ENCODE results near the gene BARD1.

GRCh38 chr2:214809751-214810564 is 475 bp upstream of the BARD1 start:
- TF ChIP-seq CTCF (IDR thresholded peaks at IDR 0.05 in 4 of 5, conservative IDR thresholded peaks at IDR 0.05 in 1 of 5), result no peak
- no peak for TF ChIP-seq POLR2A (IDR thresholded peaks at IDR 0.05)

All from gastrocnemius medialis (tissue), 4 donors.